ENCODE data around the gene LIFR. TPM values are rescaled to one million over a fixed set of nuclear protein-coding genes. Genes with fewer than 3 reads are reported as not detected.

Gene LIFR
- total RNA-seq, 1 donor: 39.8 TPM

DNA sequence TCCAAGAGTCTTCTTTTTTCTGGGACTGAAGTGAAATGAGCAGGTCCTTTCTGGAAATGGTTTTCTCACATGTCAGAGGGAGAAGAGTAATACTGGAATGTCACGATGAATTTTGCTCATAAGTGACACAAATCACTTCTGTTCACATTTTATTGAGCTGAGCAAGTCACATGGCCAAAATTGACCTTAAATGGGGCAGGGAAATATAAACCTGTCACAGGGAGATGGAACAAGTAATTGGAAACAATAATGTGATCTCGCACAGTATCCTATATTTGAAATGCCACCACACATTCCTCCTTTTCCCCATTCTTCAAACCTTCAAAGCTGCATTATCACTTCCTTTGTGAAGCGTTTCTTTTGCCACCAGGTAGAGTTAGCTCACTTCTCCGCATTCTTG is 25.2 kb upstream of the LIFR start:
- no peak for DNase-seq (ENCODE audit: insufficient read length, low spot score, missing footprints)
- TF ChIP-seq, protein P1, sequence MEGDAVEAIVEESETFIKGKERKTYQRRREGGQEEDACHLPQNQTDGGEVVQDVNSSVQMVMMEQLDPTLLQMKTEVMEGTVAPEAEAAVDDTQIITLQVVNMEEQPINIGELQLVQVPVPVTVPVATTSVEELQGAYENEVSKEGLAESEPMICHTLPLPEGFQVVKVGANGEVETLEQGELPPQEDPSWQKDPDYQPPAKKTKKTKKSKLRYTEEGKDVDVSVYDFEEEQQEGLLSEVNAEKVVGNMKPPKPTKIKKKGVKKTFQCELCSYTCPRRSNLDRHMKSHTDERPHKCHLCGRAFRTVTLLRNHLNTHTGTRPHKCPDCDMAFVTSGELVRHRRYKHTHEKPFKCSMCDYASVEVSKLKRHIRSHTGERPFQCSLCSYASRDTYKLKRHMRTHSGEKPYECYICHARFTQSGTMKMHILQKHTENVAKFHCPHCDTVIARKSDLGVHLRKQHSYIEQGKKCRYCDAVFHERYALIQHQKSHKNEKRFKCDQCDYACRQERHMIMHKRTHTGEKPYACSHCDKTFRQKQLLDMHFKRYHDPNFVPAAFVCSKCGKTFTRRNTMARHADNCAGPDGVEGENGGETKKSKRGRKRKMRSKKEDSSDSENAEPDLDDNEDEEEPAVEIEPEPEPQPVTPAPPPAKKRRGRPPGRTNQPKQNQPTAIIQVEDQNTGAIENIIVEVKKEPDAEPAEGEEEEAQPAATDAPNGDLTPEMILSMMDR (IDR thresholded peaks at IDR 0.05; ENCODE audit: extremely low read depth, low read depth, low read length): no peak
- no peak overlapping the region for H2AFZ ChIP-seq (ENCODE audit: low read length)
- H3K9me3 ChIP-seq (ENCODE audit: low read depth, low read length): no peaks in the 10 kb centered on the region
- no peak overlapping the region for H3K27ac ChIP-seq (ENCODE audit: low read depth, low read length)
- no peak overlapping the region for H3K4me3 ChIP-seq (ENCODE audit: insufficient read depth, low read length)
- peaks cover 5% of the 10 kb centered on the region for H3K4me1 ChIP-seq (ENCODE audit: insufficient read depth, low read length)
- H3K79me2 ChIP-seq (ENCODE audit: insufficient read depth, low read length): no peaks in the 10 kb centered on the region
- no peaks in the 10 kb centered on the region for H3K36me3 ChIP-seq (ENCODE audit: insufficient read depth, low read length)
- H3K4me2 ChIP-seq (ENCODE audit: insufficient read depth, low read length): no peak overlapping the region
- H4K20me1 ChIP-seq (ENCODE audit: insufficient read depth, low read length): no peaks in the 10 kb centered on the region
- peaks cover 28% of the 10 kb centered on the region for H3K27me3 ChIP-seq (ENCODE audit: insufficient read depth, low read length)

DNA sequence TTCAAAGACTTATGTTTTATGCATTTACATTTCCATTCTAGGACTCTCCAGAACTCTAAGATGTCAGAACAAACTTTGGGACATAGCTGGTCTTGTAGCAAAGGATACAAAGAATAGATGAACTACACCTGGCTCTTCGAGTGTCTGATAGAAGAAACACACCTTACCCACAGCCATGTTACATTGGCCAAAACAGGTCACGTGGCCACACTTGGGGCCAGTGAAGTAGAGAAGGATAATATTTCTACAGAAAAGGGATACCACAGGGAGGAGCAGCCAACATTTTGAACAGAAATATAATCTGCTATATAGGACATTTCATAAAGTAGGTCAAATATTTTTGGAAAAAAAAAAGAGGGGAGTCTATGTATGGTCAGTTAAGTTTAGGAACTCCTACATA is 22.7 kb upstream of the LIFR start:
- H2AFZ ChIP-seq (ENCODE audit: low read length): no peak overlapping the region
- H3K9me3 ChIP-seq (ENCODE audit: low read depth, low read length): no peaks in the 10 kb centered on the region
- no peak for DNase-seq (ENCODE audit: insufficient read length, low spot score, missing footprints)
- H3K4me3 ChIP-seq (ENCODE audit: insufficient read depth, low read length): no peak overlapping the region
- no peaks in the 10 kb centered on the region for H3K36me3 ChIP-seq (ENCODE audit: insufficient read depth, low read length)
- no peak overlapping the region for H3K4me2 ChIP-seq (ENCODE audit: insufficient read depth, low read length)
- no peak overlapping the region for H3K27ac ChIP-seq (ENCODE audit: low read depth, low read length)
- peaks cover 5% of the 10 kb centered on the region for H3K4me1 ChIP-seq (ENCODE audit: insufficient read depth, low read length)
- TF ChIP-seq, protein P1 (IDR thresholded peaks at IDR 0.05; ENCODE audit: extremely low read depth, low read depth, low read length): no peak
- no peaks in the 10 kb centered on the region for H4K20me1 ChIP-seq (ENCODE audit: insufficient read depth, low read length)
- peaks cover 25% of the 10 kb centered on the region for H3K27me3 ChIP-seq (ENCODE audit: insufficient read depth, low read length)
- H3K79me2 ChIP-seq (ENCODE audit: insufficient read depth, low read length): no peaks in the 10 kb centered on the region

DNA sequence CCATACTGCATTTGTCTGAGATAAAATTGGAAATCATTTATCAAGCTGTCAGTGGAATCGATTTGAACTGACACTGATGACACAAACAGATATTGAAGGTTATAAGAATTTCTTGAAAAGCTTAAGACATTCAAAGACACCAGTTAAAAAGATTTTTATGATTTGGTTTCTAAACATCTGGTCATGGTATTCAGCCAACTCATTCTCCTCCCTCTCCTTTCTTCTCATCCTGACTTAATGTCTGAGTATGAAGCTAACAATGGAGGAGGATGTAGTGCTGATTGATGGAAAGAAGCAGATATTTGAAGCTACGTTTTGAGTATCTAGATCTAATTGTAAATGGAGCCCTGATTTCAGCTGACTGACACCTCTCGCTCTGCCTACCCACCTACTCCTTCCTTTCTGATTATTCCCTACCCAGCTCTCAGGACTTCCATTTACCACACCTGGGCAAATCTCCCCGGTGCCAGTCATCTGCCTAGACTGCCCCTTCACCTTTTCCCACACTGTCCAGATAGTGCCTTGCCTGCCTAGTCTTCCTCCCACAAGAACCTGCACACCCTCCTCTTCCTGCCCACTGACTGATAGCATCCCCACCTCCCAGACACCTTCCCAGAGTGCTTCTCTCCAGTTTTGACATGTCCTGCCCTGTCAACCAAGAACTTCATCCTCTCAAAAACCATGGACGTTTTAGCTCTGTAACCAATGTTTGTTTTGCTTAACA is 20.7 kb upstream of the LIFR start:
- H3K79me2 ChIP-seq (ENCODE audit: insufficient read depth, low read length): no peaks in the 10 kb centered on the region
- DNase-seq (ENCODE audit: insufficient read length, low spot score, missing footprints): no peak
- no peaks in the 10 kb centered on the region for H3K4me1 ChIP-seq (ENCODE audit: insufficient read depth, low read length)

DNA sequence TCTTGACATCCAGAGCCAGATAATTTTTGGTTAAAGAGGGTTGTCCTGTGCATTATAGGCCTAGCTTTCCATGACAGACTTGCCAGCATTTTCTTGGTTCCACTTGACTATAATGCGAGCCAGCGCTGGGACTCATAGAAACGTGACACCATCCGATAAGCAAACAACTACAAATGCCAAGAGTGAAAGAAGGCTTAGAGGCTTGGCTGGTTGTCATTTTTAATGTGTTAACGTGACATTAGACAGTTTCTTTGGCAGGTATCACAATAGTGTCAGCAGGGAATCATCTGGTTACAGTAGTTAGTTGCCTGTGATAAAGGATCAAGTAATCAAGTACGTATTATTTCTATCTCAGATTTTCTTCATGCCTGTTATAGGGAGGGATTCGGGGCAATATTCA is 20.0 kb upstream of the LIFR start:
- Histone ChIP-seq H3K27me3 (ENCODE audit: insufficient read depth, low read length) (peaks cover 21% of the 10 kb centered on the region), H3K4me1 (ENCODE audit: insufficient read depth, low read length) (no peaks in the 10 kb centered on the region), H3K36me3 (ENCODE audit: insufficient read depth, low read length) (no peaks in the 10 kb centered on the region), H4K20me1 (ENCODE audit: insufficient read depth, low read length) (no peaks in the 10 kb centered on the region), H3K9me3 (ENCODE audit: low read depth, low read length) (no peaks in the 10 kb centered on the region), H3K4me3 (ENCODE audit: insufficient read depth, low read length) (no peak overlapping the region), H3K27ac (ENCODE audit: low read depth, low read length) (no peak overlapping the region), H2AFZ (ENCODE audit: low read length) (no peak overlapping the region), H3K4me2 (ENCODE audit: insufficient read depth, low read length) (no peak overlapping the region), H3K79me2 (ENCODE audit: insufficient read depth, low read length) (no peaks in the 10 kb centered on the region)
- TF ChIP-seq, protein P1 (IDR thresholded peaks at IDR 0.05; ENCODE audit: extremely low read depth, low read depth, low read length): no peak
- DNase-seq (ENCODE audit: insufficient read length, low spot score, missing footprints): no peak

More for the DNA sequence above, 20.7 kb upstream of the LIFR start:
- Histone ChIP-seq H4K20me1 (ENCODE audit: insufficient read depth, low read length) (no peaks in the 10 kb centered on the region), H3K27ac (ENCODE audit: low read depth, low read length) (no peak overlapping the region), H3K4me3 (ENCODE audit: insufficient read depth, low read length) (no peak overlapping the region), H3K36me3 (ENCODE audit: insufficient read depth, low read length) (no peaks in the 10 kb centered on the region), H3K27me3 (ENCODE audit: insufficient read depth, low read length) (peaks cover 26% of the 10 kb centered on the region), H3K4me2 (ENCODE audit: insufficient read depth, low read length) (no peak overlapping the region), H3K9me3 (ENCODE audit: low read depth, low read length) (no peaks in the 10 kb centered on the region), H2AFZ (ENCODE audit: low read length) (no peak overlapping the region)
- TF ChIP-seq, protein P1 (IDR thresholded peaks at IDR 0.05; ENCODE audit: extremely low read depth, low read depth, low read length): no peak

Data from osteoblast (primary cell).